GM03348 (cell line): ENCODE measurements around the gene HK3.

ENCODE experiments used
- DNase-seq: peaks from one replicate; pipeline ENCODE4 v3.0.0; 2012; ENCODE audit warnings: low spot score

Gene HK3

GRCh38 chr5:176868731-176869130 lies 30.4 kb downstream of the HK3 start:
- no peak for DNase-seq

DNA sequence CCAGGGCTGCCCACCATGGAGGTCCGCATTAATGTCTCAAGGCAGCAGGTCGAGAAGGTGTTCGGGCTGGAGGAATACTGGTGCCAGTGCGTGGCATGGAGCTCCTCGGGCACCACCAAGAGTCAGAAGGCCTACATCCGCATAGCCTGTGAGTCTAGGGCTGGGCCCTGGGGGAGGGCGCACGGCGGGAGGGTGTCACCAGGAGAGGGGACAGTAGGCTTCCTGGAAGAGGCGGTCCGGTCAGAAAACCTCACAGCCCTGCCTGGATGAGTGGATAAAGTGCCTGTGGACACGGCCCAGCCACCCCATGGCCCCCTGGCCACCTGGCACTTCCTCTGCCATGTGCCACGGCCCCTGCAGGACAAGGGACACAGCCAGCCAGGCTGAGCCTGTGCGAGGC lies 31.0 kb downstream of the HK3 start:
- DNase-seq, result no peak

DNA sequence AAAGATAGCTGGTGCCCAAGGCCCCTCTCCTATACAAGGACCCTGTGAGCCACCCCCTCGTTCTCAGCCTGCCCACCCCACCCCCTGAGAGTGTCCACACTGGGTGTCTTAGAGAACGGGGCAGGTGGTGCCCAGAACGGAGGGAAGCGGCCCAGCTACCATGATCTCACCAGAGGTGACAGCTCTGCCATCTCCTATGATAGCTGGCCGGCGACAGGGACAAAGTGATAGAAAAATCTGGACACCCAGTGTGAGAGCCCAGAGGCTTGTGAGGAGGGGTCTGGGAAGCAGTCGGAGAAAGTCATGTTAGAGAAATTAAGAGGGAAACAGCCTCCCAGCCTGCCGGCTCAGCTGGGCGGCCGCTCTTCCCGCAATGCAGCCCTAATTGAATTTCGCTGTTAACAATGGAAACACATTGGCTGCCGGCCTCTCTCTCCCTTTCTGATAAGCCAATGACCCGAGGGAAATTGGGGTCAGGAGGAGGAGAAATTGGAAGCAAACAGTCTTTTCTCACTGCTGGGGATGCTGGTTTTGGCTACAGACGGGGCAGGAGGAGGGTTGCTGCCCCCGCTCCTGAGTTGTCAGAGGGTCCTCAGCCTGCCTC lies 32.3 kb downstream of the HK3 start:
- no peak for DNase-seq

GRCh38 chr5:176865964-176866363 lies 33.2 kb downstream of the HK3 start:
- DNase-seq, result no peak

DNA sequence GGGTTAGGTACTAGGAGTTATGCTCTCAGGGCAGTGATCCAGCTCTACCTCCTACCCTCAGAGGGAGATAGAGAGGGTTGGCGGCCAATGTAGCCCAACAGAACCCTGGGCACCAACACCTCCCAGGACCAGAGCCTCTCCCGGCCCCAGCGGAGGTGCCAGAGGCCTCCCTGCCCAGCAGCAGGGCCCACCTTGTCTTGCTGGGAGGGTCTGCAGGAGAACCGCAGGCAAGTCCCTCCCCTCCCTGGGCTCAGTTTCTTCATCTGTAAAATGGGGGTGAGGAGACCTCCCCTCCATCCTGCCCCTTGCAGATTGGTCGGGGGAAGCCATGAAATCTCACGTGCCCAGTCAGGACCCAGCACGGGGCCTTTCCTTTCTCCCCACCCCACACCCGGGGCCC lies 34.4 kb downstream of the HK3 start:
- DNase-seq, result no peak

GRCh38 chr5:176863765-176864098 lies 35.4 kb downstream of the HK3 start:
- DNase-seq, result no peak

DNA sequence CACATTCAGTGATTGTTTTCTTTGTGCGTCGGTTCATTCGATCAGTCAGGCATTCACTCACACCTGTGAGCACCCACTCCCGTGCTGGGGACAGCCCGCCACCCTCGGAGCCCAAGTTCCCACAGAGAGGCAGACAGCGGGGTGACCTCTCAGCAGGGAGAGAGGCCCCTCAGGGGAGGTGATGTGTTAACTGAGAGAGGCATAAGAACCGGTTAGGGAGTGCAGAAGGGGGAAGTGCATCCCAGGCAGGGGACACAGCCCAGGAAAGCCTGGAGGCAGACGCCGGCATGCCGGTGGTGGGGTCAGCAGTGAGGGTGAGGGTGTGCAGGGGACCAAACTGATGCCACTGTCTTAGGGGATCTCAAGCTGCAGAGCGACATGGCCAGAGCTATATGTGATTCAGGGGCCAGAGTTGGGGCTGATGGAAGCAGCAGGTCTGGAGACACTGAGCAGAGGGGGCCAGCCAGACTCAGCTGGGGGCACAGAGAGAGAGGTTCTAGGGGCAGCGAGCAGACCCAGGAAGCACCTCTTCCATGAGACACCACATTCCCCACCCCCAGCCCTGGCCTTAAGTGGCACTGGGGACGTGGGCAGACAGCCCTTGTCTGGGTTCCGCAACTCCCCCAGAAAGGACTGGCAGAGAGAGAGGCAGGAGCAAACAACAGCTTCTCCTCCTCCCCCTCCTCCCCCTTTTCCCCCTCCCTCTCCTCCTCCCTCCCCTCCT lies 35.9 kb downstream of the HK3 start:
- DNase-seq, result no peak

DNA sequence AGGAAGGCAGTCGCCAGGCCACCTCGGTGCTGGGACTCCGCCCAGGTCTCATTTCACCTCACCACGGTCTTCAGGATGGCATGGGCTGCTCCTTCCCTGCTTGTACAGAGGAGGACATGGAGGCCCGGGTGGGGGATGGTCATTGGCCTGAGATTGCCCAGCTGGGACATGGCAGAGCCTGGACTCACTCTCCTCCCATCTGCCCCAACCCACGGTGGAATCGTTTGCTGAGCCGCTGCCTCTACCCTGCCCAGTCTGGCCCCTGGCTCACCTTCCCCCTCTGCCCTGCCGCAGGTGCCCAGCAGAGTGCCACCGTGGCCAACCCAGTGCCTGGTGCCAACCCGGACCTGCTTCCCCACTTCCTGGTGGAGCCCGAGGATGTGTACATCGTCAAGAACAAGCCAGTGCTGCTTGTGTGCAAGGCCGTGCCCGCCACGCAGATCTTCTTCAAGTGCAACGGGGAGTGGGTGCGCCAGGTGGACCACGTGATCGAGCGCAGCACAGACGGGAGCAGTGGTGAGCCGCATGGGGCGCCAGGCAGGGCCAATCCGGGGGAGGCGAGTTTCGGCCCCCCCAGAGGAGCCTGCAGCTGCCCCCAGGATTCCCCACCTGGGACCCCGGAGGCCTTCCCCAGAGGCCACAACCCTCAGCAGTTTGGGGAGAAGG lies 36.7 kb downstream of the HK3 start:
- DNase-seq, result no peak

DNA sequence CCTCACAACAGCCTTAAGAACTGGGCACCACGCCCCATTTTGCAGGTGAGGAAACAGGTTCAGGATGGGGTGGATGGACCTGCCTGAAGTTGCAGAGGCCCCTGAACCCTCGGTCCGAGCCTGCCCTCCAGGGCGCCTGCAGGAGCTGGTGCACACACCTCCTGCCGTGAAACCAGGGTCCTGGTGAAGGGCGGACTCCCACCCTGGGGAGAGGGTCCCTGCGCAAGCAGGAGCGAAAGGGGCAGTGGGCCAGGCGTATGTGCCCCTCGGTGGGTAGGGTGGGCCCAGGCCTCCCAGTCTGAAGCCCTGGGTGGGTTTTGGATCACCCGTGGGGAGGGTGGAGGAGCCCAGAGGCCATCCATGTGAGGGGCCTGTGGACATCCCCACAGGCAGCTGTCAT lies 37.9 kb downstream of the HK3 start:
- no peak for DNase-seq

GRCh38 chr5:176860381-176860780 lies 38.8 kb downstream of the HK3 start:
- no peak for DNase-seq

GRCh38 chr5:176859916-176860315 lies 39.2 kb downstream of the HK3 start:
- no peak for DNase-seq

- no peak for DNase-seq
Observed at GRCh38 chr5:176857894-176858273, 41.3 kb downstream of the HK3 start.

GRCh38 chr5:176857216-176857893 lies 41.8 kb downstream of the HK3 start:
- DNase-seq, result no peak

GRCh38 chr5:176856746-176857145 lies 42.4 kb downstream of the HK3 start:
- no peak for DNase-seq

DNA sequence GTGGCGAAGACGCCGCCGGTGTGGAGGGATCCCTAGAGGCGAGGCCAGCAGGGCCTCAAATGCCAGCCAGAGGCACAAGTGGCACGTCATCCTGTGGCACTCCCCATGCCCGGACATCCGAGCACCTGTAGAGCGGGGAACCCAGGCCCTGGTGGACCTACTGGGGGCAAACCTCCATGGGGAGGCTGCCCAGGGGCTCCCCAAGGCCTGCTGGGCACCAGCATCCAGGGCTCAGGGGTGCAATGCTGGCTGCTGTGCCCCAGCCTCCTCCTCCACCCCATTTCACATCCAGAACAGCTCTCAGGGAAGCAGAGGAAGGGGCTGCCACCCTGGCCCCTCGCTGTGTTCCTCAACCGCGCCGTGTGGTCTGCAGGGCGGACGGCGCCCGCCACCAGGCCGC lies 43.5 kb downstream of the HK3 start:
- no peak for DNase-seq

DNA sequence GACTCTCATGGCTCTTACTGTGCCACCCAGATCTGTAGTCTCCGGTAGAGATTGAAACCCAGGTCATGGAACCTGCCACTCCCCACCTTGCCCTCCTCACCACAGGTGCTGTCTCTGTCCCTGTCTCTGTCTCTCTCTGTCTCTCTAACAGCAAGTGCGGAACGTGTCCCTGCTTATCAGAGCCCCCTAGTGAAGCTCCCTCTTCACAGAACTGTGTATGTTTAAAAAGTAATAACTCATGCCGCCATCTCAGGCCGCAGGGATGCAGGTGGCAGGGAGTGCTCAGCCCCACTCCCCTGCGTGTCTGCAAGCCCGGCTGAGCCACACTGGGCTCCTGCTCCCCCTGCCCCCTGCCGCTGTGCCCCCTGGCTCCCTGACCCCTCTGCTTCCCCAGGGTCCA lies 45.0 kb downstream of the HK3 start:
- DNase-seq, result no peak

DNA sequence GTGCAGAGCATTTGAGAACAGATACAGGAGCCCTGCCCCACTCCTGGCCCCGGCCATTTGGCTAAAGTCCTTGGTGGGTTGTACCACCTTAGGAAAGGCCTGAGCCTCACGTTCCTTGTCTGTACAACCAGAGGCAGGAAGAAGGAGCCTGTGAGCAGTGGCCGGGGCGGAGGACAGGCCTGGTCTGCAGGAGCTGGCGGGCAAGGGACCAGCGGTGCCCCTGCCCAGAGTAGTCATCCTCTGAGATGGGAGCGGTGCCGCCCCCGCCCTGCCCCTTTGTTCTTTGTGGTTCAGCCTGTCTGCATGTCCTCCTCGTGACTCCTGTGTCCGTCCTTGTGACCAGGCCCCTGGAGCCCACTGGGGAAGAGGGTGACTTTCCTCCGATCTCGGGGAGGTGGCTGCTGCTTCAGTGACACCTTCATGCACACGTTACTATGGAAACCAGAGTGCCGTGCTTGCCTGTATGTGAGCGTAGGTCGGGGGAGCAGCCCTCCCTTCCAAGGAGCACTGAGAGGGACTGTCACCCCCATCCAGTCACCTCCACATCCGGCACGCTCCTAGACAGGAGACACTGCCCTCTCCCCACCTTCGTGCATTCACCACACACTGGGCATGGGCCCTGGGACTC lies 45.9 kb downstream of the HK3 start:
- DNase-seq, result no peak

- no peak for DNase-seq
Observed at GRCh38 chr5:176851871-176852658, 47.1 kb downstream of the HK3 start.

GRCh38 chr5:176851380-176851779 lies 47.8 kb downstream of the HK3 start:
- no peak for DNase-seq

DNA sequence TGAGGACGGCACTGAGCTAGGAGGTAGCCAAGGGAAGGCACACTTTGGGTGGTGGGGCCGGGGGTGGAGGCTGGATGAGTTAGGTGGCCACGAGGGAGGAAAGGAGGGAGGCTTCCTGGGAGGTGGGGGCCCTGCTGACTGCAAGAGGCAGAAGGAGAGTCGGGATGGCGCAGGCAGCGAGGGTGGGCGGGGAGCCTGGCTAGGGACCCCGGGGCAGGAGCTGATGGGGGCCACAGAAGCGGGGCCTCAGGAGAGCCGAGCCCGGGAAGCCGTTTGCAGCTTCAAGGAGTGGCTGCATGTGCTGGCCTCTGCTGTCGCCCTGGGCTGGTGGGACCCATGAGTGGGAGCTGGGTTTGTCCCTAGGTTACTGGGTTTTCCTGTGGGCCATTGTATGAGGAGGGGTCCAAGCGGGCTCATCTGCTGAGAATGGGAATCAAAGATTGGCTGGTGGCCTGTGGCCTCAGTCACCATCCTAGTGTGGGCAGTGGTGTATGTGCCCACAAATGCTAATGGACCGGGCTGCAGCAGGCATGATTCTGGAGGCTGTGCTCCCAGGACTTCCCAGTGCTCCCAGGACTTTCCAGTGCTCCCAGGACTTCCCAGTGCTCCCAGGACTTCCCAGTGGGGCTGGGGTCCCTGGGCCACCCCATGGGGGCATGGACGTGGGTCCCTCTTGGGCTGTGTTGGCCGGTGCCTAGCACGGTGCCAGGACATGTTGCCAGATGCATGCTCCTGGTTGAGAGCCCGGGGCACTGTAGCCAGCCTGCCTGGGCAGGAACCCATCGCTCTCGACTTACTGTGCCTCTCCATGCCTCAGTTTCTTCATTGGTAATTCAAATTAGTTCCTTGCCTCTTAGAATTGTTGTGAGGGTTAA lies 48.5 kb downstream of the HK3 start:
- DNase-seq, result no peak
